Brain microvascular endothelial cell (primary cell): ENCODE measurements around the gene AFF1.

ENCODE experiments used
- DNase-seq: peaks from one replicate; pipeline ENCODE4 v3.0.0-alpha.2; 2020
- H3K27ac ChIP-seq: fragments of 250-450 bp; sonication (Bioruptor Pico); 2 replicates; pipeline ENCODE4 v1.5.1; 2020; ENCODE audit warnings: mild to moderate bottlenecking, moderate library complexity
- H3K27me3 ChIP-seq: fragments of 250-450 bp; sonication (Bioruptor Pico); replicated peaks from 2 replicates; pipeline ENCODE4 v1.5.1; 2020; ENCODE audit warnings: mild to moderate bottlenecking
- H3K36me3 ChIP-seq: fragments of 250-450 bp; sonication (Bioruptor Pico); replicated peaks from 2 replicates; pipeline ENCODE4 v1.5.1; 2020; ENCODE audit warnings: mild to moderate bottlenecking
- H3K4me3 ChIP-seq: 2 replicates; pipeline ENCODE4 v1.5.1; 2011; ENCODE audit warnings: low read depth, mild to moderate bottlenecking, control low read depth, low read length, moderate library complexity
- in situ Hi-C: cut with HindIII; loops from 2 replicates; pipeline ENCODE4 v1.10.0; 2017; ENCODE audit warnings: low sequenced_read_pairs, low pct_ligation_motif_present
- TF ChIP-seq, protein P1 (sequence below): IDR thresholded peaks from 2 replicates; pipeline ENCODE4 v1.5.1; 2011; ENCODE audit warnings: low read depth, mild to moderate bottlenecking, moderate library complexity, low read length, control low read depth, inconsistent platforms; ENCODE audit errors: missing control alignments

The AFF1 gene

DNA sequence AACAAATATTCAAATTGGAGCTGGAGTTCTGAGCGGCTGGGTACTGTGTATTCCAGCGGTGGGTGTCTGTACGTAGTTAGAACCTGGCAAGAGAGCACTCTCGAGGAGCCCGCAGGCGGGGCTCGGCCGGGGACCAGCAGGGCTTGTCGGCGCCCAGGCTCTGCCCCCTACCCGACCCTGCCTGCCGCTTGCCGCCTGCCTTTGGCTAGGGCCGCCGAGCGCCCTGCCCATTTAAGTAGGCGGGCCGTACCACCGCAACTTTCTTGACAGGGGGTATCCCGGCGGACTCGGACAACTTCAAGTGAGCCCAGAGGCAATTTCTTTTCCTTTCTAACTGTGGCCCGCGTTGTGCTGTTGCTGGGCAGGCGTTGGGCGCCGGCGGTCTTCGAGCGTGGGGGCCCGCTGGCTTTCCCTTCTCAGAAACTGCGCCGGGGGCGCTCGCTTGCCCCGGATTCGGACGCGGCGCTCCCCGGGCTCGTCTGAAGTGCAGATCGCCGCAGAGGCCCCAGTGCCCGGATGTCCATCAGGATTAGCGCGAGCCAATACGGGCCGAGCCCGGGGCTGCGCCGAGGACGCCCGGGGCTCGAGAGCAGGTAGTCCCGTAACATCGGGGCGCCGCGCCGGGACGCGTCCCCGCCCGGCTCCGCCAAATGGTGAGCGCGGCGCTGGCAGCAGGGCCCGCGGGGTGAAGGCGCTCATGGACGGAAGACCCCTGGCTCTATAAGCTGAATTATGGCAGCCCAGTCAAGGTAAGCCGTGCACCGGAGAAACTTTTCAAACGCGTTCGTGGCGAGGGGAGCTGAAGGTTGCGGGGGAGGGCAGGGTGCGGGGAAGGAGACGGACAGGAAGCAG, 72.1 kb downstream of the AFF1 start:
- Histone ChIP-seq H3K4me3 (peak overlapping the region; percentile 86), H3K27me3 (no peaks in the 10 kb centered on the region), H3K27ac (peak overlapping the region; percentile 99), H3K36me3 (no peaks in the 10 kb centered on the region)
- TF ChIP-seq, protein P1, sequence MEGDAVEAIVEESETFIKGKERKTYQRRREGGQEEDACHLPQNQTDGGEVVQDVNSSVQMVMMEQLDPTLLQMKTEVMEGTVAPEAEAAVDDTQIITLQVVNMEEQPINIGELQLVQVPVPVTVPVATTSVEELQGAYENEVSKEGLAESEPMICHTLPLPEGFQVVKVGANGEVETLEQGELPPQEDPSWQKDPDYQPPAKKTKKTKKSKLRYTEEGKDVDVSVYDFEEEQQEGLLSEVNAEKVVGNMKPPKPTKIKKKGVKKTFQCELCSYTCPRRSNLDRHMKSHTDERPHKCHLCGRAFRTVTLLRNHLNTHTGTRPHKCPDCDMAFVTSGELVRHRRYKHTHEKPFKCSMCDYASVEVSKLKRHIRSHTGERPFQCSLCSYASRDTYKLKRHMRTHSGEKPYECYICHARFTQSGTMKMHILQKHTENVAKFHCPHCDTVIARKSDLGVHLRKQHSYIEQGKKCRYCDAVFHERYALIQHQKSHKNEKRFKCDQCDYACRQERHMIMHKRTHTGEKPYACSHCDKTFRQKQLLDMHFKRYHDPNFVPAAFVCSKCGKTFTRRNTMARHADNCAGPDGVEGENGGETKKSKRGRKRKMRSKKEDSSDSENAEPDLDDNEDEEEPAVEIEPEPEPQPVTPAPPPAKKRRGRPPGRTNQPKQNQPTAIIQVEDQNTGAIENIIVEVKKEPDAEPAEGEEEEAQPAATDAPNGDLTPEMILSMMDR, result no peak
- peak; percentile 90 for DNase-seq
- in situ Hi-C loops, result no loop called here

DNA sequence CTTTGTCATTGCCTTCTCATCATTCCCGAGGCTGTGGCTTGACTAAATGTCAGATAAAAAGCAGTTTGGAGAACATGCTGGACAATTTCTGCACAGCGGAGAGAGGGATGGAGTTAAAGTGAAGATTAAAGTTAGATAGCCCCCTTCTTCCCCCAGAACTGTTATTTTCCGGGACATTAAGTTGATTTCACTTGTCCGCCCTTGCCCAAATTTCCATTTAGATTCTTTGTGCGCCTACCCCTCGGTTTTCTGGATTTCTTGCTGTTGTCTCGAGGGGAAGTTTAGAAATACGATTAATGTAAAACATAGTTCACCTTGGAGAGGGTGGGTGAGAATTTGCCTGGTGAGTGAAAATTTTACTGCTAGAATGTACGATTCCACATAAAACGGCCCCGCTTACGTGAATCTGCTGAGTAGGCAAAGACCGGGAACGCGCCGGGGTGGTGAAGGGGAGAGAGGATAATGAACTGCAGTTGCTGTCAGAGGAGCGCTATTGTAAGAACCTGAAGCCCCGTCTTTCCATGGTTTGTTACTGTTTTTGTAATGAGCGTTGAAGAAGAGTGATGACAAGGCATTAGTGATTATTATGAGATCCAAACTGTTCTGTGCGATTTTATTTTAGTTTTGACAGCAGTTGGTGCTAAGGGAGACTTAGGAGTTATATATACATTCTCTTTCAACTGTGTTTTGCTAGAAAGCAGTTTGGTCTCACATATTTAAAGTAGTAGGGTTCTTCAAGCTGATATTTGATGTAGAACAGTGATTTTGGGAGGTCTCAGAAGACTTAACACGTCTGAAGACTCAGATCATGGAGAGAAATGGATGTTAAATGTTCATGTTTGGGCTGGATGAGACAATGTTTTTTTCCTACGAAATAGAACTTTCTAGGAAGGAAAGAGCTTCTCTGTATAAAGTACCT, 73.0 kb downstream of the AFF1 start:
- in situ Hi-C loops, result no loop called here
- TF ChIP-seq, protein P1, result no peak
- Histone ChIP-seq H3K4me3 (peak overlapping the region; percentile 86), H3K27ac (peak overlapping the region; percentile 99), H3K36me3 (no peaks in the 10 kb centered on the region), H3K27me3 (no peaks in the 10 kb centered on the region)
- DNase-seq, result peak; percentile 41

DNA sequence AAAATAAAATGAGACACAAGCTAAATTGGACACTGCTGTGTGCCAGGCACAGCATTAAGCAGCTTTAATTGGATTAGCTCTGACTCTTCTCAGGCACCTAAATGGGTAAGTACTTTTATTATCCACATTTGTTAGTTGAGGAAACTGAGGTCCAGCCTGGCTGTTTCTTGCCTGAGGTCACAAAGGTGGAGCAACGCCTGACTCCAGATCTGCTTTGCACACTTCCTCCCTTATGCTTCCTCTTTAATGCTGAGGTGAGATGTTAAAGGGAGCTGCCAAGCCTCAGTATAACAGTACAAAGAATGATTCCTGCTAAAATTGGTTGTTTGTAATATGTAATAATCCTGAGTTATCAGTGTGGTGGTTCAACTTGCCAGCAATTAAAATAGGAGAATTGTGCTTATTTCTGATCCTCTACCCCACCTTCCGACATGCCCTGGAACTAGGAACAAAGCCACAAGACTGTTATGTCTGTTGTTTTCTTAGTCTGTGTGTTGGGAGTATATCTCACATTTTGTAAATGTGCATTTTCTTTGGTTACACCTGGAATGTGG, 74.4 kb downstream of the AFF1 start:
- in situ Hi-C loops, result no loop called here
- Histone ChIP-seq H3K4me3 (no peak overlapping the region), H3K27ac (no peak overlapping the region), H3K36me3 (no peaks in the 10 kb centered on the region), H3K27me3 (no peaks in the 10 kb centered on the region)
- TF ChIP-seq, protein P1, result no peak
- DNase-seq, result no peak

GRCh38 chr4:87010192-87010591, 75.4 kb downstream of the AFF1 start:
- Histone ChIP-seq H3K27me3 (no peaks in the 10 kb centered on the region), H3K36me3 (no peaks in the 10 kb centered on the region), H3K27ac (no peak overlapping the region), H3K4me3 (no peak overlapping the region)
- TF ChIP-seq, protein P1, result no peak
- in situ Hi-C loops, result no loop called here
- DNase-seq, result no peak

GRCh38 chr4:87011340-87012034, 76.7 kb downstream of the AFF1 start:
- peak; percentile 89 for DNase-seq
- TF ChIP-seq, protein P1, result no peak
- no peak overlapping the region for H3K4me3 ChIP-seq
- H3K27ac ChIP-seq, result peak overlapping the region; percentile 59
- no peaks in the 10 kb centered on the region for H3K27me3 ChIP-seq
- no peaks in the 10 kb centered on the region for H3K36me3 ChIP-seq
- in situ Hi-C loops, result no loop called here
